22Rv1 (cell line): Measurements from ENCODE around the gene ALDH1A2.

Experiments
- H3K27ac ChIP-seq: fragments of 450-650 bp; 2 replicates; pipeline ENCODE4 v1.5.1; 2017
- ZFX ChIP-seq: fragments of 450-650 bp; IDR thresholded peaks from 2 replicates; pipeline ENCODE4 v1.6.1; 2017; ENCODE audit warnings: antibody characterized with exemption, borderline replicate concordance
- TF ChIP-seq, protein P1 (sequence below): fragments of 450-650 bp; IDR thresholded peaks from 2 replicates; pipeline ENCODE4 v1.5.1; 2017; ENCODE audit warnings: mild to moderate bottlenecking

Gene ALDH1A2

DNA sequence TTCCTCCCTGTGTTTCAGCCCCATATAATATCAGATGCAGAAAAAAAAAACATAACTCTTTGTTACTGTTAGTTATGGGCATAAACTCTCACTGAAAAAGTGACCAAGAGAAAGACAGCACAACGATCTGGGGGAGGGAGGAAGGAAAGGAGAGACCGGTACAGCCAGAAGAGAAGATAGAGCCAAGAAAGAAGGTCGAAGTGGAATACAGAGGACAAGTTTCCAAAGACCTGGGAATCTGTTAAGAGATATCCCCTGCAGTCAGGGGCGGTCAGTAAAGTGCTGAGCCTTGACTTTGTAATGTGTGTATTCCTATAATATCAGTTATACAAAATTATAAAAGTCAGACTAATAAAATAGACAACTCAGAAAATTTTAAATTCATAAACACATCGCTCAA lies 3.3 kb downstream of the ALDH1A2 start:
- no peak for TF ChIP-seq ZFX
- TF ChIP-seq, protein P1, sequence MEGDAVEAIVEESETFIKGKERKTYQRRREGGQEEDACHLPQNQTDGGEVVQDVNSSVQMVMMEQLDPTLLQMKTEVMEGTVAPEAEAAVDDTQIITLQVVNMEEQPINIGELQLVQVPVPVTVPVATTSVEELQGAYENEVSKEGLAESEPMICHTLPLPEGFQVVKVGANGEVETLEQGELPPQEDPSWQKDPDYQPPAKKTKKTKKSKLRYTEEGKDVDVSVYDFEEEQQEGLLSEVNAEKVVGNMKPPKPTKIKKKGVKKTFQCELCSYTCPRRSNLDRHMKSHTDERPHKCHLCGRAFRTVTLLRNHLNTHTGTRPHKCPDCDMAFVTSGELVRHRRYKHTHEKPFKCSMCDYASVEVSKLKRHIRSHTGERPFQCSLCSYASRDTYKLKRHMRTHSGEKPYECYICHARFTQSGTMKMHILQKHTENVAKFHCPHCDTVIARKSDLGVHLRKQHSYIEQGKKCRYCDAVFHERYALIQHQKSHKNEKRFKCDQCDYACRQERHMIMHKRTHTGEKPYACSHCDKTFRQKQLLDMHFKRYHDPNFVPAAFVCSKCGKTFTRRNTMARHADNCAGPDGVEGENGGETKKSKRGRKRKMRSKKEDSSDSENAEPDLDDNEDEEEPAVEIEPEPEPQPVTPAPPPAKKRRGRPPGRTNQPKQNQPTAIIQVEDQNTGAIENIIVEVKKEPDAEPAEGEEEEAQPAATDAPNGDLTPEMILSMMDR, result no peak
- no peak overlapping the region for H3K27ac ChIP-seq

DNA sequence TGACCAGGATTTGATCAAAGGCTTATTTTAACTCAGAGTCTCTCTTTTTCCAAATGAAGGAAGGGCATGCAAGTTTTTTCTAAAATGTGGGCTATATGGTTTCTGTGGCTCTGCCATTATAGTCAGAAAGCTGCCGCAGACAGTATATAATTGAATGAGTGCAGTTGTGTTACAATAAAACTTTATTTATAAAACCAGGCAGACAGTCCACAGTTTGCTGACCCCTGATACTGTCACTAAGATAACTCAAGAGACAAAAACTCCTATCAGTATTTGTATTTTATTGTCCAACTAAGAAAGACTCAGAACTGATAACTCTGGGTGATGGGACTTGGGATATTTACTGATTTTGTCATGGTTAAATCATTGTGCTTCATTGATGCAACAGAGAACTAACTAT lies 4.9 kb downstream of the ALDH1A2 start:
- no peak overlapping the region for H3K27ac ChIP-seq
- no peak for TF ChIP-seq ZFX
- TF ChIP-seq, protein P1, result no peak

DNA sequence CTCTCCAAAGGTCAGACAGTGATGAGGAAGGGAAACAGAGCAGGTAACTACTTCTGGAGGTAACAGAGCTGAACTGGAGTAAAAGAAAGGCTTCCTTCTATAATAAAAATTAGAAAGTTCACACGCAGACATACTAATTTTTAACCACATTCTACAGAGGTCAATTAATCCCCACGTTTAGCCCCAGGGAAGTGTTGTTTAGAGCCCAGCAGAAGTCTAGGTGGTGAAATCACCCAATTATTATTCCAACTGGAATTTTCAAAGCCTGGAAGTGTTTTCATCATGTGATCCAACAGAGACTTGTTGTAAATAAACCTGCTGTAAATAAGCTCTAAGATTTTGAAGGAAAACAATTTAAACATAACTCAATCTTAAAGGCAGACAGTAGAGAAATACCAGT lies 6.8 kb downstream of the ALDH1A2 start:
- TF ChIP-seq ZFX, result no peak
- TF ChIP-seq, protein P1, result no peak
- no peak overlapping the region for H3K27ac ChIP-seq

DNA sequence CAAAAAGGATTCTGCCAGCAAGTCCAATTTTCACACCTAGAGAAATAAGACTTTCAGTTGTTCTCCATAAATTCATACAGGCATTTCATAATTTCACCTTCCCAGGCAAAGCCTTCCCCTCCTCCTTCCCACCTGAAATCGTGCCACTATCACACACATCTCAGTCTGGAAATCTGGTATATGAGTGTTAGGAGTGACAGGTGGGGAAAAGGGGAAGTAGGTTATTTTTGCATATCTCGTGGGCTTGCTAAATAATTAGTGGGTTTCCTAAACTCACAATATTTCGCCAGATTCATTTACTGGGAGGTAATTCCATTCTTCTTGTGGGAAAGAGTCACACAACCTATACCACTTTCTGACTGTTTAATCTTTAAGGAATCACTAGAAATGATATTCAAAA lies 7.4 kb downstream of the ALDH1A2 start:
- H3K27ac ChIP-seq, result no peak overlapping the region
- TF ChIP-seq, protein P1, result no peak

DNA sequence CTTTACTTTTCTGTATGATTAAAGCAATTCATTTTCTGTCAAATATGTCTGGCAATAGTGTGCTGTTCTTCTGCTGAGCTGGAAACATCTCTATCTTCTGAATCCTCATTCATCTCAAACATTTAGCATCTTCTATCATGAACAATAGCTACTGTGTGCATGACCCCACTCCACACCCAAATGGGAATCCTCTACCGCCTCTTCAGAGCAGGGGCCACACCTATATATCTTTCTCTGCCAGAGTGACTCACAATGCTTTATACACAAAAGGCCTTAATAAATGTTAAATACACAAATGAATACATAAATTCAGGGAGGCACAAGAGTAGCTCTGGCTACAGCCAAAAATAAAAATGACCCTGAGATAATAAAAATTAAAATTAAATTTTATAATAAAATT lies 8.0 kb downstream of the ALDH1A2 start:
- no peak for TF ChIP-seq ZFX
- TF ChIP-seq, protein P1, result no peak
- no peak overlapping the region for H3K27ac ChIP-seq

DNA sequence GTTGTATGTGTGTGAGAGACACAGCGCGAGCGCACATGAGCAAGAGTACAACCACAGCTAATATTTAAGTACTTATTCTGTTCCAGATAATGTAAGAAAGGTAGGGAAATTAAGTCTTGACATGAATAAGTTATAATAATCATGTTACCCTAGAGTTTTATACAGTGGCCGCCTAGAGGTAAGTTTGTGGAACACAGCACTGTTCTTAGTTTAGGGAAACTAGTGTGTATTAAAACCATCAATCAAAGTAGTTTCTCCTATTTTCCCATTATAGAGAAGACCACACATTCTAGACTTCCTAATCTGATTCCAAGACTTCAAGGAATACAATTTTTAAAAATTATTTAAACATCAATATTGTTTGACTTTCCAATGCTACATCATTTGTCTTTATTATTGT lies 9.5 kb downstream of the ALDH1A2 start:
- no peak overlapping the region for H3K27ac ChIP-seq
- TF ChIP-seq ZFX, result no peak
- TF ChIP-seq, protein P1, result peak; percentile 17; the same call in 1 of the 2 replicates

DNA sequence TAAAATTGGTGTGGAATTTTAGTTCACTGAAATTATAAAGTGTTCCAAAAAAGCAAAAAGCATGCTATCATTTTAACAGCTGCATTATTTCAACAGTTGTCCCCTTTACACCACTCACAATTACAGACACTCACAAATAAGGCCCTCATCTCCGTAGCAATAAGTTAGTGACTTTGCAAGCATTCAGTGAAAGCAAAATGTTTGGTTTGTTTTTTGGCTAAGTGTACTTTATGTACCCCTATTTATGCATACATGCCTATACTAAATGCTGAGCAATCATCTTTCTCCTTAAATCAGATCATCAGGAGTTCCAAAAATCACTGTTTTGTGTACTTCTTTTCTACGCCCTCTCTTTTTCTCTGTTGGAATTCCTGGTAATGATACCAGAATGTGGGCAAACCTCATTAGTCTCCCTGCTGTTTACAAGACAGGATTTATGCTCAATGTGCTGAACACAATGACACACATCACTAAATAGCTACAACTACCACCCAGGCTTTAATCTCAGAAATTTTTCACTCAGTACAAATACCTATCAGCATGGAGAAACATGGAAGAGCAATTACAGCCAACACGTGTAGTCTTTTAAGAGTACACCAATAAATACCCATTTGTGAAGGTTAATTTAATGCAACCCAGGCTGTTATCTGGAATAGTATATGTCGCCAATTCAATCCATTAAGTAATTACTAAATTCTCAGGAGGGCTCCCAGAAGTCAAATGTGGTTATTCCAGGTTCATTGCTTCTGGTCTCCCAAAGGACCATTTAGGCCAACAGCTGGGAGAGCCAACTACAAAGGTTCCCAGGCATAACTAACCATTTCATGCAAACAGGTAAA lies 12.0 kb downstream of the ALDH1A2 start:
- no peak overlapping the region for H3K27ac ChIP-seq

More for the DNA sequence above, 12.0 kb downstream of the ALDH1A2 start:
- TF ChIP-seq, protein P1, result no peak
- no peak for TF ChIP-seq ZFX
